LNCAP (cell line): ENCODE results near the gene MPP2.

Experiments
- TF ChIP-seq, protein P1 (sequence below): fragments of 450-650 bp; IDR thresholded peaks from 2 replicates; pipeline ENCODE4 v1.5.1; 2017; ENCODE audit warnings: mild to moderate bottlenecking

MPP2 gene

DNA sequence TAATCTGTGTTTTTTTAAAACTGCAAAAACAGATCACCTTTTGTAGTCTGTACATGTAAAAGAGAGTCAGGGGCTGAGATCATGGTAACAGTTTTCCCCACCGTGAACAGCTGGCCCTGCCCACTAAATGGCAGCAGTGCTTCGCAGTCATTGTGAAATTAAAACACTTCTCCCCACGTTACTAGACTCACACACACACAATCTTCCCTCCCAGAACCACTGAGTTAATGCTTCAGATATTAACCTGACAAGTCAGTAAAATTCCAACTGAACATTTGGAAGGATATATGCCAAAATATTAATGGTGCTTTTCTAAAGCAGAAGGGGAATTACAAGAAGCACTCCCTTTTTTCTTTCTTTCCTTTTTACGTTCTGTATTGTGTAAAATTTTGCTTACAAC lies 61.6 kb downstream of the MPP2 start:
- TF ChIP-seq, protein P1, sequence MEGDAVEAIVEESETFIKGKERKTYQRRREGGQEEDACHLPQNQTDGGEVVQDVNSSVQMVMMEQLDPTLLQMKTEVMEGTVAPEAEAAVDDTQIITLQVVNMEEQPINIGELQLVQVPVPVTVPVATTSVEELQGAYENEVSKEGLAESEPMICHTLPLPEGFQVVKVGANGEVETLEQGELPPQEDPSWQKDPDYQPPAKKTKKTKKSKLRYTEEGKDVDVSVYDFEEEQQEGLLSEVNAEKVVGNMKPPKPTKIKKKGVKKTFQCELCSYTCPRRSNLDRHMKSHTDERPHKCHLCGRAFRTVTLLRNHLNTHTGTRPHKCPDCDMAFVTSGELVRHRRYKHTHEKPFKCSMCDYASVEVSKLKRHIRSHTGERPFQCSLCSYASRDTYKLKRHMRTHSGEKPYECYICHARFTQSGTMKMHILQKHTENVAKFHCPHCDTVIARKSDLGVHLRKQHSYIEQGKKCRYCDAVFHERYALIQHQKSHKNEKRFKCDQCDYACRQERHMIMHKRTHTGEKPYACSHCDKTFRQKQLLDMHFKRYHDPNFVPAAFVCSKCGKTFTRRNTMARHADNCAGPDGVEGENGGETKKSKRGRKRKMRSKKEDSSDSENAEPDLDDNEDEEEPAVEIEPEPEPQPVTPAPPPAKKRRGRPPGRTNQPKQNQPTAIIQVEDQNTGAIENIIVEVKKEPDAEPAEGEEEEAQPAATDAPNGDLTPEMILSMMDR: no peak

DNA sequence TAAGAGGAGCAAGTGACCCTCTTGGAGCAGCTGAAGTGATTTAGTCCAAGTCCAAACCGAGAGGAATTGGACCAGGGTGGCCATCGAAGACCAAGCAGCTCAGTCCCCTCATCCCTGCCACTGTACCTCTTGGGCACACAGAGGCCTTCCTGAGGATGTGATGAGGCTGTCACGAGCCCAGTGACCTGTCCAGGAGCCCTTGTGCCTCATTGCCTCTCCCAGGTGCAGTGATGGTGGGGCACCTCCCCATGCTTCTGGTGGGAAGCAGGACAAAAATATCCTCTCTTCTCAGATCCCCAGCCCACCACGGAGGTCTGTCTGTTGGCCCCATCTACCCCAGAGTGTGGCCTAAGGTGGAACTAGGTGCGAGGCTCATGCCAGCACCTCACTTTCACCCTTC lies 63.1 kb downstream of the MPP2 start:
- TF ChIP-seq, protein P1: no peak

DNA sequence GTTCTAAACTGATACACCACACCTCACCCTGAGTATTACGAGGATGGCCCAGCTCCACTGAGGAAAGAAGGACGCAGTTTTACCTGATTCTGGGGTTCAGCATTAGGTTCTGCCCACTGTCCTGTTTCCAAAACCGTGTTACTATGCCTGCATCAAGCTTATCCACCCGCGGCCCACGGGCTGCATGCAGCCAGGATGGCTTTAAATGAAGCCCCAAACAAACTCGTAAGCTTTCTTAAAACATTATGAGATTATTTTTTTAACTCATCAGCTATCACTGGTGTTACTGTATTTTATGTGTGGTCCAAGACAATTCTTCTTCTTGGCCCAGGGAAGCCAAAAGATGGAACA lies 64.4 kb downstream of the MPP2 start:
- TF ChIP-seq, protein P1: no peak

DNA sequence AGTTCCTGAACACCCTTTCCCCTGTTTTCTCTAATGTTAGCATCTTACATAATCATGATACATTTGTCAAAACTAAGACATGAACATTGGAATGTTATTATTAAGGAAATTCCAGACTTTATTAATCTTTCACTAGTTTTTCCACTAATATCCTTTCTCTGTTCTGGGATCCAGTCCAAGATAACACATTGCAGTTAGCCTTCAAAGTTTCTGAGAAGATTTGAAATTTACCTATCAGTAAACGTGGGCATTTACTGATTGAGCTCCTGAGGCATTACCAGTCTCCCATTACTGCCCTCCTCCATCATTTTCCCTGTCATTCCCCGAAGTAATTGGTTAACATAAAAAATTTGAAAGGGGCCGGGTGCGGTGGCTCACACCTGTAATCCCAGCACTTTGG lies 66.1 kb downstream of the MPP2 start:
- TF ChIP-seq, protein P1: no peak

DNA sequence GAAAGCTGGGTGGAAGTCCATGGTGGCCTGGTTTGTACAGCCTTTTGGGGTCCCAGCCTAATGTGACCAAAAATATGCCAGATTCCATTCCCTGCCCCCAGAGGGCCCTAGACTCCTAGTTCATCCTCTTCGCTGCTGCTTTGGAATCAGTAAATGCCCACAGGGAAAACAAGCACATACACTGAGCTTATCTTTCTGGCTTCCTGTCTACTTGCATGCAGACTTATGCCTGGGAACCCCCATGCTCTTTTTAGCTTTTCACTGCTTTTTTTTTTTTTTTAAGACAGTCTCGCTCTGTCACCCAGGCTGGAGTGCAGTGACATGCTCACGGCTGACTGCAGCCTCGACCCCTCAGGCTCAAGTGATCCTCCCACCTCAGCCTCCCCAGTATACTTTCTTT lies 66.5 kb downstream of the MPP2 start:
- TF ChIP-seq, protein P1: peak; percentile 30; the same call in 1 of the 2 replicates

DNA sequence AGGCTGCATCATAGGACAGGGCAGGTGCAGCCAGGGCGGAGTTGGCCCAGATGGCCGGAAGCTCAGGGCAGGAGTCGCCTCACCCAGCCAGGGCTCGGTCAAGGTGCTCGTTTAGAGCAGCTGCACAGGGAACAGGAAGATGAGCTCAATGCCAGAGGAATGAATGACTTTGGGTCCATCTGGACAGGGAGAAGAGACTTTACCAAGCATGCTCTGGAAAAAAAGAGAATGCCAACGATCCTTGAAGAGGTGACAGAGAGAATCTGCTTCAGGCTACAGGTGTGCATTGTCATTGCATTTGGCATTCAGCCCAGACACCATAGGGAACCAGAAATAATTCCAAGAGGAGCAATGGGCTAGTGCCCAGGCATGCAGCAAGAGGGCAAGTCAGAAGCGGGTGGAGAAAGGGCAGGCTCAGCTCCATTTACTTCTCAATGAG lies 67.6 kb downstream of the MPP2 start:
- TF ChIP-seq, protein P1: no peak

DNA sequence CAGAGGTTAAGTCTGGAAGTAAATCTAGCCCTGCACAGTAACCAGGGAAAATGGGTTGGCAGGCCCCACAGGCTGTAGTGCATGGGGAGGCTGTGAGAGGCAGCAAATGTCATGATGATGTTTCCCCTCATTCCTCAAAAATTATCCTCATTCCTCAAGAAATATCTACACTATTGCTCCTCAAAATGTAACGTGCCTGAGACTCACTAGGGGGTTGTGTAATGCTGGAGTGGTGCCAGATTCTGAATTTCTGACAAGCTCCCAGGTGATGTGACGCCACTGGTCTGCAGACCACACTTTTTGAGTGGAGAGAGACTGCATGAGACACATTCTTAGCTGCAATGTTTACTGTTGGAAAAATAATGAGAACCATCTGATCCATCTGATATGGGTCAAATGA lies 73.2 kb downstream of the MPP2 start:
- TF ChIP-seq, protein P1: no peak

DNA sequence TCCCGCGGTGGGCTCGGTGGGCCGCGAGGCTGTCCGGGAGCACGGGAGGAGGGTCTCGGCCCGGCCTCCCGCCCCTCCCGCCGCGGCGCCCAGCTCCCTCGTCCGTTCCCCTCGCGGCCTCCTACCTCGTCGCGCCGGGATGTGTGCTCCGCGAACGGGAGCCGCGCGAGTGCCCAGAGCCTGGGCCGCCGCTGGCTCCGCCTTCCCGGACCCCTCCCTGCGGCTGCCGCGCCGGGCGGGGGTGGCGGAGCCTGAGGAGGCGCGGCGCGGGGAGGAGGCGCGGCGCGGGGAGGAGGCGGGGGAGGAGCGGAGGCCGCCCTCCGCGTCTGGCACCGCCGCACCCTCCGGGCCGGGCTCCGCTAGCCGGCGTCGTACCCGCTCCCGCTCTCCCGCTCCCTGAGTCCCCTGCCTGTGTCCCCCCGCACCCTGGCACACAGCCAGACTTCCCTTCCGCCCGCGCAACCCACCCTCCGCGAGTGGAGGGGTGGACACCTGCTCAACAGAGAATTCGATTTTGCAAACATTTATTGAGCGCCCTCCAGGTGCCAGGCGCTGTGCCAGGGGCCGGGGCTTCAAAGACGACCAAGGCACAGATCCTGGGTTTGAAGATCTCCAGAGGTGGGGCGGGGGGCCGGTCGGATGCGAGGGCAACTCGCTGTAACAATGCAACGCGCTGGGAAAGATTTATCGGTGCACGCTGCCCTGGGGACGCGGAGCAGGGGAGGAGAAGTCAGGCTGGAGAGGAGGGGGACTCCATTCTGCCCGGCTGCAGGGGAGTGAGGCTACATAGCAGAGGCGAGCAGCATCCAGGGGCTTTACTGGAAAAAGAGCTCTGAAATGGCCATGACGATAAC lies 74.1 kb downstream of the MPP2 start, which contains the start of gene MPP3:
MPP3 (minus strand) TSS at position 171 of the 854 bp plus-strand sequence. CDS start 1,240 bp downstream, outside the sequence.
- TF ChIP-seq, protein P1: no peak
